ENCODE measurements around the gene EEIG2.

GRCh38 chr1:108513044-108513415, 46.9 kb upstream of the EEIG2 start:
- TF ChIP-seq YY1 (IDR thresholded peaks at IDR 0.05; ENCODE audit: insufficient read depth, insufficient read length) (no peak), ZNF274 (IDR thresholded peaks at IDR 0.05; ENCODE audit: low read depth, low read length) (no peak)
